ENCODE results near the gene OSBPL3.
"Not testable (repeated sequence)": the region's sequence is repeated elsewhere in the genome, so short reads cannot be mapped to it uniquely, and the experiment has no call there.

OSBPL3 gene

GRCh38 chr7:24797270-24797669, 182.7 kb downstream of the OSBPL3 start:
- DNase-seq (ENCODE audit: low spot score in 2 of 2) = no peak
- Histone ChIP-seq H3K4me3 (no peak overlapping the region), H3K9me3 (no peaks in the 10 kb centered on the region), H3K4me1 (no peaks in the 10 kb centered on the region), H3K36me3 (replicated peaks) (no peaks in the 10 kb centered on the region), H3K27me3 (ENCODE audit: low read depth) (no peaks in the 10 kb centered on the region)
- in situ Hi-C loops (cut with MboI; ENCODE audit: low sequenced_read_pairs) = no loop called here

GRCh38 chr7:24795407-24795767, 184.6 kb downstream of the OSBPL3 start:
- no peak for DNase-seq (ENCODE audit: low spot score in 2 of 2)
- in situ Hi-C loops (cut with MboI; ENCODE audit: low sequenced_read_pairs) = no loop called here
- H3K27me3 ChIP-seq (ENCODE audit: low read depth) = no peaks in the 10 kb centered on the region
- H3K36me3 ChIP-seq (replicated peaks) = no peaks in the 10 kb centered on the region
- H3K4me3 ChIP-seq = no peak overlapping the region
- H3K4me1 ChIP-seq = no peaks in the 10 kb centered on the region
- no peaks in the 10 kb centered on the region for H3K9me3 ChIP-seq

- H3K27me3 ChIP-seq (ENCODE audit: low read depth); H3K36me3 ChIP-seq (replicated peaks); in situ Hi-C loops (cut with MboI; ENCODE audit: low sequenced_read_pairs); H3K9me3 ChIP-seq; H3K4me1 ChIP-seq; DNase-seq (ENCODE audit: low spot score in 2 of 2); H3K4me3 ChIP-seq: not testable (repeated sequence)
Observed at GRCh38 chr7:24794751-24795406, 185.1 kb downstream of the OSBPL3 start.

GRCh38 chr7:24793982-24794648, 185.9 kb downstream of the OSBPL3 start:
- Histone ChIP-seq H3K4me3 (no peak overlapping the region), H3K9me3 (no peaks in the 10 kb centered on the region), H3K36me3 (replicated peaks) (no peaks in the 10 kb centered on the region), H3K4me1 (no peaks in the 10 kb centered on the region), H3K27me3 (ENCODE audit: low read depth) (no peaks in the 10 kb centered on the region)
- DNase-seq (ENCODE audit: low spot score in 2 of 2) = no peak
- in situ Hi-C loops (cut with MboI; ENCODE audit: low sequenced_read_pairs) = no loop called here

- Histone ChIP-seq H3K4me1 (no peaks in the 10 kb centered on the region), H3K27me3 (ENCODE audit: low read depth) (no peaks in the 10 kb centered on the region), H3K9me3 (no peaks in the 10 kb centered on the region), H3K36me3 (replicated peaks) (no peaks in the 10 kb centered on the region), H3K4me3 (no peak overlapping the region)
- in situ Hi-C loops (cut with MboI; ENCODE audit: low sequenced_read_pairs) = no loop called here
- no peak for DNase-seq (ENCODE audit: low spot score in 2 of 2)
Observed at GRCh38 chr7:24788961-24789576, 190.9 kb downstream of the OSBPL3 start.

GRCh38 chr7:24788075-24788474, 191.9 kb downstream of the OSBPL3 start:
- in situ Hi-C loops (cut with MboI; ENCODE audit: low sequenced_read_pairs) = no loop called here

GRCh38 chr7:24786941-24787340, 193.0 kb downstream of the OSBPL3 start:
- in situ Hi-C loops (cut with MboI; ENCODE audit: low sequenced_read_pairs) = no loop called here
- no peaks in the 10 kb centered on the region for H3K27me3 ChIP-seq (ENCODE audit: low read depth)
- no peak overlapping the region for H3K4me3 ChIP-seq
- no peaks in the 10 kb centered on the region for H3K36me3 ChIP-seq (replicated peaks)
- H3K4me1 ChIP-seq = no peaks in the 10 kb centered on the region
- no peaks in the 10 kb centered on the region for H3K9me3 ChIP-seq
- no peak for DNase-seq (ENCODE audit: low spot score in 2 of 2)

More at GRCh38 chr7:24788075-24788474, 191.9 kb downstream of the OSBPL3 start:
- H3K27me3 ChIP-seq (ENCODE audit: low read depth) = no peaks in the 10 kb centered on the region
- no peak overlapping the region for H3K4me3 ChIP-seq
- no peaks in the 10 kb centered on the region for H3K36me3 ChIP-seq (replicated peaks)
- no peaks in the 10 kb centered on the region for H3K9me3 ChIP-seq
- no peak for DNase-seq (ENCODE audit: low spot score in 2 of 2)
- H3K4me1 ChIP-seq = no peaks in the 10 kb centered on the region

GRCh38 chr7:24786306-24786705, 193.7 kb downstream of the OSBPL3 start:
- Histone ChIP-seq H3K36me3 (replicated peaks) (no peaks in the 10 kb centered on the region), H3K4me1 (no peaks in the 10 kb centered on the region), H3K4me3 (no peak overlapping the region), H3K27me3 (ENCODE audit: low read depth) (no peaks in the 10 kb centered on the region), H3K9me3 (no peaks in the 10 kb centered on the region)
- no peak for DNase-seq (ENCODE audit: low spot score in 2 of 2)
- in situ Hi-C loops (cut with MboI; ENCODE audit: low sequenced_read_pairs) = no loop called here

- Histone ChIP-seq H3K36me3 (replicated peaks) (no peaks in the 10 kb centered on the region), H3K4me3 (no peak overlapping the region), H3K4me1 (no peaks in the 10 kb centered on the region), H3K9me3 (no peaks in the 10 kb centered on the region), H3K27me3 (ENCODE audit: low read depth) (no peaks in the 10 kb centered on the region)
- in situ Hi-C loops (cut with MboI; ENCODE audit: low sequenced_read_pairs) = no loop called here
- no peak for DNase-seq (ENCODE audit: low spot score in 2 of 2)
Observed at GRCh38 chr7:24784277-24784676, 195.7 kb downstream of the OSBPL3 start.

- no peak for DNase-seq (ENCODE audit: low spot score in 2 of 2)
- no peaks in the 10 kb centered on the region for H3K36me3 ChIP-seq (replicated peaks)
- in situ Hi-C loops (cut with MboI; ENCODE audit: low sequenced_read_pairs) = no loop called here
Observed at GRCh38 chr7:24783698-24784097, 196.3 kb downstream of the OSBPL3 start.

GRCh38 chr7:24781106-24781505, 198.9 kb downstream of the OSBPL3 start:
- H3K36me3 ChIP-seq (replicated peaks) = no peaks in the 10 kb centered on the region
- in situ Hi-C loops (cut with MboI; ENCODE audit: low sequenced_read_pairs) = no loop called here

More at GRCh38 chr7:24783698-24784097, 196.3 kb downstream of the OSBPL3 start:
- H3K4me3 ChIP-seq = no peak overlapping the region
- H3K9me3 ChIP-seq = no peaks in the 10 kb centered on the region
- no peaks in the 10 kb centered on the region for H3K27me3 ChIP-seq (ENCODE audit: low read depth)
- H3K4me1 ChIP-seq = no peaks in the 10 kb centered on the region

GRCh38 chr7:24779283-24779655, 200.7 kb downstream of the OSBPL3 start:
- H3K9me3 ChIP-seq = no peaks in the 10 kb centered on the region
- H3K27me3 ChIP-seq (ENCODE audit: low read depth) = no peaks in the 10 kb centered on the region
- H3K4me3 ChIP-seq = no peak overlapping the region
- in situ Hi-C loops (cut with MboI; ENCODE audit: low sequenced_read_pairs) = no loop called here
- no peaks in the 10 kb centered on the region for H3K36me3 ChIP-seq (replicated peaks)
- H3K4me1 ChIP-seq = no peaks in the 10 kb centered on the region
- no peak for DNase-seq (ENCODE audit: low spot score in 2 of 2)

More at GRCh38 chr7:24781106-24781505, 198.9 kb downstream of the OSBPL3 start:
- Histone ChIP-seq H3K4me3 (no peak overlapping the region), H3K9me3 (no peaks in the 10 kb centered on the region), H3K27me3 (ENCODE audit: low read depth) (no peaks in the 10 kb centered on the region), H3K4me1 (no peaks in the 10 kb centered on the region)
- no peak for DNase-seq (ENCODE audit: low spot score in 2 of 2)

- Histone ChIP-seq H3K4me1 (no peaks in the 10 kb centered on the region), H3K27me3 (ENCODE audit: low read depth) (no peaks in the 10 kb centered on the region), H3K4me3 (no peak overlapping the region), H3K9me3 (no peaks in the 10 kb centered on the region), H3K36me3 (replicated peaks) (no peaks in the 10 kb centered on the region)
- in situ Hi-C loops (cut with MboI; ENCODE audit: low sequenced_read_pairs) = no loop called here
- DNase-seq (ENCODE audit: low spot score in 2 of 2) = no peak
Observed at GRCh38 chr7:24778543-24779282, 201.3 kb downstream of the OSBPL3 start.

GRCh38 chr7:24777806-24778205, 202.2 kb downstream of the OSBPL3 start:
- H3K9me3 ChIP-seq = no peaks in the 10 kb centered on the region
- DNase-seq (ENCODE audit: low spot score in 2 of 2) = no peak
- H3K4me3 ChIP-seq = no peak overlapping the region
- in situ Hi-C loops (cut with MboI; ENCODE audit: low sequenced_read_pairs) = no loop called here
- no peaks in the 10 kb centered on the region for H3K27me3 ChIP-seq (ENCODE audit: low read depth)
- H3K4me1 ChIP-seq = no peaks in the 10 kb centered on the region
- H3K36me3 ChIP-seq (replicated peaks) = no peaks in the 10 kb centered on the region

All from HAP-1 (cell line).